ENCODE data around the gene TEAD4. TPM values are rescaled to one million over a fixed set of nuclear protein-coding genes. Genes with fewer than 3 reads are reported as not detected.

Gene TEAD4
- total RNA-seq, 1 donor, result 22.0 TPM

DNA sequence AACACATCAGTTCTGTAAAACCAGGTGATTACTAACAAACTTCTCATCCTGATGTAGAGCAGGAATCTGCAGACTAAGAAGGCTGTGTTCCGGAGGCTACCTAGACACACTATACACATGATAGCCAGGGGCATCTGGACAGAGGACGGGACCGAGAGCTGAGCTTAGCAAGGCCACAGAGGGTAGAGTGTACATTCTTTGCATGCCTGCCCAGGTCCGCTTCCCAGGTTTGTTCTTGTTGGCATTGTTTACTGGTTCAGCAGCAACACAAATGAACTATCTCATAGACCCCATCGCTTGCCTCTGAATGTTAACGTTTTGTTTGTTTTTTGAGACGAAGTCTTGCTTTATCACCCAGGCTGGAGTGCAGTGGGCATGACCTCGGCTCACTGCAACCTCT, 17.7 kb upstream of the TEAD4 start:
- no peak overlapping the region for H3K4me3 ChIP-seq (ENCODE audit: low read depth, low read length)
- TF ChIP-seq, protein P1, sequence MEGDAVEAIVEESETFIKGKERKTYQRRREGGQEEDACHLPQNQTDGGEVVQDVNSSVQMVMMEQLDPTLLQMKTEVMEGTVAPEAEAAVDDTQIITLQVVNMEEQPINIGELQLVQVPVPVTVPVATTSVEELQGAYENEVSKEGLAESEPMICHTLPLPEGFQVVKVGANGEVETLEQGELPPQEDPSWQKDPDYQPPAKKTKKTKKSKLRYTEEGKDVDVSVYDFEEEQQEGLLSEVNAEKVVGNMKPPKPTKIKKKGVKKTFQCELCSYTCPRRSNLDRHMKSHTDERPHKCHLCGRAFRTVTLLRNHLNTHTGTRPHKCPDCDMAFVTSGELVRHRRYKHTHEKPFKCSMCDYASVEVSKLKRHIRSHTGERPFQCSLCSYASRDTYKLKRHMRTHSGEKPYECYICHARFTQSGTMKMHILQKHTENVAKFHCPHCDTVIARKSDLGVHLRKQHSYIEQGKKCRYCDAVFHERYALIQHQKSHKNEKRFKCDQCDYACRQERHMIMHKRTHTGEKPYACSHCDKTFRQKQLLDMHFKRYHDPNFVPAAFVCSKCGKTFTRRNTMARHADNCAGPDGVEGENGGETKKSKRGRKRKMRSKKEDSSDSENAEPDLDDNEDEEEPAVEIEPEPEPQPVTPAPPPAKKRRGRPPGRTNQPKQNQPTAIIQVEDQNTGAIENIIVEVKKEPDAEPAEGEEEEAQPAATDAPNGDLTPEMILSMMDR (IDR thresholded peaks at IDR 0.05; ENCODE audit: insufficient read depth, low read depth, low read length), result no peak
- no peak for DNase-seq (ENCODE audit: low read depth)

DNA sequence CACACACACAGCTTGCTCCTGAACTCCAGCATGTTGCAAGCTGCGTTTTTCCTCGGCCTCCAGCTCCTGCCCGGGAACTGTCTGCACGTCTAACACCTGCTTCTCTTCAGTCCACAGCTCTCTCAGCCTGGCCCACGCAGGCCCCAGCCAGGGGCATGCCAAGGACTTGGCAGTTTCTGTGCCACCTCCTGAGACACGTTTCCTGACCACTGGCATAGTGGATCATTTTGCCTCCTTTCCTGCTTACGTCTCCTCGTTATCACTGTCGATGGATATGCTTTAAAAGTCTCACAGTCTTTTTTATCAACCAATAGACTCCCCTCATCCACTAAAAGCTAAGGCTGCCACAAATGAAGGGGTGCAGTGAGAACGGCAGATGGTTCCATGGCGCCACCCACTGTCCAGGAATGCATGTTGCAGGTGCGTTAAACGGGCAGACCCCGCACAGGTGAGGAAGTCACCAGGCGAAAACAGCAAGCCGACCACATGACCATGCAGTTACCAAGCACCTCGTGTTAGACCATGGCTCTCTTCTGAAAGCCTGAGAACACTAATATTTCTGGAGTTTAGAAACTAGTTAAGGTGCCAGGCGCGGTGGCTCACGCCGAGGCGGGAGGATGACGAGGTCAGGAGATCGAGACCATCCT, 14.7 kb upstream of the TEAD4 start:
- TF ChIP-seq, protein P1 (IDR thresholded peaks at IDR 0.05; ENCODE audit: insufficient read depth, low read depth, low read length), result peak; percentile 76
- H3K4me3 ChIP-seq (ENCODE audit: low read depth, low read length), result peak overlapping the region; percentile 27
- peak; percentile 46 for DNase-seq (ENCODE audit: low read depth)

DNA sequence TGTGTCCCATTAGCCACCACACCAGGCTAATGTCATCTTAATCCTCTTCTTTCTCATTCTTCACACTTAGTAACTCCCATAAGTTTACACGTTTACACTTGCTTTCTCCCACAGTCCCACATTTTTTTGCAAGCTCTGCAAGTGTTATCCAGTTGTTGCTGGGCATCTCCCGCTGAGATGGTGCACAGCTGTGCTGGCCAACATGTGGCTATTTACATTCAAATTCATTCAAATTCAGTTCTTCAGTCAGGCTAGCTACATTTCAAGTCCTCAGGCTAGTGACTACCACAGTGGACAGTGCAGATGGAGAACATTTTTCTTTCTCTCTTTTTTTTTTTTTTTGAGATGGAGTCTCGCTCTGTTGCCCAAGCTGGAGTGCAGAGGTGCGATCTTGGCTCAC, 9.8 kb upstream of the TEAD4 start:
- no peak for DNase-seq (ENCODE audit: low read depth)
- TF ChIP-seq, protein P1 (IDR thresholded peaks at IDR 0.05; ENCODE audit: insufficient read depth, low read depth, low read length), result no peak
- no peak overlapping the region for H3K4me3 ChIP-seq (ENCODE audit: low read depth, low read length)

DNA sequence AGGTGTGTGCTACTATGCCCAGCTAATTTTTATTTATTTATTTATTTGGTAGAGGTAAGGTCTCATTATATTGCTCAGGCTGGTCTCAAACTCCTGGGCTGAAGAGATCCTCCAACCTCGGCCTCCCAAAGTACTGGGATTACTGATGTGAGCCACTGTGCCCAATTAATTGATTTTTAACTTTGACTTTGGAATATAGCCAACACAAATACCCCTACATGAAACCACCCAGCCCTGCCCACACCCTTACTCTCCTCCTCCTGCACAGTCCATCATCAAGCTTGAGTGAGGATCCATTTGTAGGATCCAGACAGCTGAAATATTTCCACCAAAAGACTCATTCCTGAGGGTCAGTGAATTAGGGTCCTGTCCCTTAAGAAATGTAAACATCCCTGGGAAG, 3.3 kb upstream of the TEAD4 start:
- DNase-seq (ENCODE audit: low read depth), result no peak
- H3K4me3 ChIP-seq (ENCODE audit: low read depth, low read length), result no peak overlapping the region
- TF ChIP-seq, protein P1 (IDR thresholded peaks at IDR 0.05; ENCODE audit: insufficient read depth, low read depth, low read length), result no peak

DNA sequence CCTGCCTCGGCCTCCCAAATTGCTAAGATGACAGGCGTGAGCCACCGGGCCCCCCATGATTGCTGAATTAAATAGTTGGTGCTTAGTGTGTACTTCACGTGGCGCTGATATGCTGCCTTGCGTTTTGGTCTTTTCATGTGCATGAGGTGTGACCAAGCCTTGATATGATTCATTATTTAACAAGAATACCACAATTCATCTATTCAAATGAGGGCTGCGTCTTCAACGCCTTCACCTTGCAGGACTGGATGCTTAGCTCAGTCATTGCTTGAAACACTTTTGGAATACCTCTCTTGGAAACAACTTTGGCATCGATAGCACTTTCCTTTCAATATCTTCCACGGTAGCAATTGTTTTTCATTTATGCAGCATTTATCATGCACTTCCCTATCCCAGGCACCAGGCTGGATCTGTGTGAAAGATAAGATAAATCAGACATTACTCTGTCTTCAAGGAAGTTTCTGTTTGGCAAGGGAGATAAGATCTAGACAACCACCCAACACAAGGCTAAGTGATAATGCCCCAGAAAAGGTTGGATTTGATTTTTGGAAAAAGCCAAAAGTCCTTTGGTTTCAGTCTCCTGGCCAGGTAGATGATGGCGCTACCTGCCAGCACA, 1.3 kb upstream of the TEAD4 start:
- DNase-seq (ENCODE audit: low read depth), result peak; percentile 26
- H3K4me3 ChIP-seq (ENCODE audit: low read depth, low read length), result peak overlapping the region; percentile 80
- TF ChIP-seq, protein P1 (IDR thresholded peaks at IDR 0.05; ENCODE audit: insufficient read depth, low read depth, low read length), result no peak

DNA sequence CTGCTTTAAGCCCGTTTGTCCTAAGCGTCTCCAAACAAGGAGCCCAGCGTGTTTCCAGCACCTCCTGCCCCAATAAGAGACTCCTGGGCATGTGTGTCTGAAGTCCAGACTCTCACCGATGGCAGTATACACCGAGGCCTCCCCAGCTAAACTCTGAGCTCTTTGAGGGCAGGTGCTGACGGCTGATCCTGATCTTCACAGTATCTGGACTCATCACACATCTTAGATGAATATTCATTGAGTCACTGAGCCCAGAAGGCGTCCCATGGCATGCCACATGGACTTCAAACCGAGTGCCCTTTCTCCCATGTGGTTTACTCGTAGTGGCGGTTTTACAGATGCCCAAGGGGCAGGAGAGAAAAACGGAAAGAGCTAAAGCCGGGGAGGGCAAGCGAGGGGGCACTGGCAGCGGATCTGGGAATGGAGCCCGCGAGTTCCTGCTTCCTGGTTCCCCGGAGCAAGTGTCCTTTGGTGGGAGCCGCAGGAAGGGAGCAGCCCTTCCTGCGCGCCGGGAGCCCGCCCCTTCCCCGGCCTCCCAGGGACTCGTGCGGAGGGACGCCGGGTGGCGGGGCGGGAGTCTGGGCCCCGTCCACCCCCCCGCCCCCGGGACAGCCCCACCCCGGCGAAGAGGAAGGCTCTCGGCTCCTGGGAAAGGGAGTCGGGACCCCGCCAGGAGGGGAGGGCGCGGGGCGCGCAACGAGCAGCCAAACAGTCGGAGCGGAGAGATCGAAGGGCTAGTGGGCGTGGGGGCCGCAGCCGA, 585 bp upstream of the TEAD4 start:
- peak; percentile 71 for DNase-seq (ENCODE audit: low read depth)
- peak overlapping the region; percentile 80 for H3K4me3 ChIP-seq (ENCODE audit: low read depth, low read length)
- TF ChIP-seq, protein P1 (IDR thresholded peaks at IDR 0.05; ENCODE audit: insufficient read depth, low read depth, low read length), result no peak

All from fibroblast of villous mesenchyme (primary cell).